Left kidney (tissue), 2 donors: ENCODE measurements around the gene OTX1. TPM values are rescaled to one million over a fixed set of nuclear protein-coding genes. Genes with fewer than 3 reads are reported as not detected.

ENCODE experiments used
- DNase-seq: peaks from one replicate; pipeline ENCODE4 v3.0.0-alpha.2; 2013
- polyA plus RNA-seq: library from polyadenylated mRNA; unstranded; fragments of 120-200 nt; gene quantifications from one replicate; pipeline ENCODE4 v1.2.1, GENCODE V29; 2013; ENCODE audit not compliant: insufficient read length

OTX1 gene
- polyA plus RNA-seq, 1 donor, result not detected

DNA sequence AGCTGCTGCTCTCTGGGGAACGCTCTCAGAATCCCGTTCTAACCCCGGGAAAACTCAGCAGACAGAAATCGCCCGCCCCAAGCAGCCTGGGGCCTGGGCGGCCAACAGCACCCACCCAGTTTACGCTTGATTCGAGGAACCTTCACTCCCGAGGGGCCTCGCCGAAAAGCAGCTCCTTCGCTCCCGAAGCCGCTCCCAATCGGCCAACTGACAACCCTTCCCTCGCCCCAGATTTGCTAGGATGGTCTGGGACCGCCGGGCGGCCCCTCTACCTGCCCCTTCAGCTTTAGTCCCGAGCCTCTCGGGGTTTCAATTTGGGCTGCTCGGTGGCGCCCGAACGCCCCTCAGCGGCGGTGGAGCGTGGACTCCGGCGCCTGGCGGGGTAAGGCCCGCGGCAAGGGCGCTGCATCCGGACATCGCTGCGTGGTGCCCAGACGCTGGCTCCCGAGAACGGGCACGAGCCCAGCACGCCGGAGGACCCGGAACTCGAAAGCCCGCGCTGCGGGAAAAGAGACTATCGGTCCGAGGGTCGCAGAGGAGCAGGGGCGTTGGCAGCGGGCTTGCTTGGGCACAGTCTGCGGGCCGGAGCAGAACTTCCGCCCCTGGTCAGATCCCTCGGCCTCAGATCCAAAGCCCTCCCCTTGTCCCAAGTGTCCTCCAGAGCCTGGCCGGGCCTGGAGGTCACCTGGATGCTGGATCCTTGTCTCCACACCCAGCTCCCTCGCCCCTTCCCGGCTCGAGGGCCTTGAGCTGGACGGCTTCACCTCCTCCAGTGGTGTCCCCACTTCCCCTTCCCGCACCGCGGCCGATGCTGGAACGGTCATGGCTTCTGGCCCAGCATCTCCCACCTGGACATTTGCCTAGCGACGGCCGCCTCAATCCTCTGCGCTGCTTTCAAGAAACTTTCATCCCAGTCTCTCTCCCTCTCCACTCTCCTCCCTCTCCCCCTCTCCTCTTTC lies 3.0 kb upstream of the OTX1 start:
- DNase-seq, result no peak

DNA sequence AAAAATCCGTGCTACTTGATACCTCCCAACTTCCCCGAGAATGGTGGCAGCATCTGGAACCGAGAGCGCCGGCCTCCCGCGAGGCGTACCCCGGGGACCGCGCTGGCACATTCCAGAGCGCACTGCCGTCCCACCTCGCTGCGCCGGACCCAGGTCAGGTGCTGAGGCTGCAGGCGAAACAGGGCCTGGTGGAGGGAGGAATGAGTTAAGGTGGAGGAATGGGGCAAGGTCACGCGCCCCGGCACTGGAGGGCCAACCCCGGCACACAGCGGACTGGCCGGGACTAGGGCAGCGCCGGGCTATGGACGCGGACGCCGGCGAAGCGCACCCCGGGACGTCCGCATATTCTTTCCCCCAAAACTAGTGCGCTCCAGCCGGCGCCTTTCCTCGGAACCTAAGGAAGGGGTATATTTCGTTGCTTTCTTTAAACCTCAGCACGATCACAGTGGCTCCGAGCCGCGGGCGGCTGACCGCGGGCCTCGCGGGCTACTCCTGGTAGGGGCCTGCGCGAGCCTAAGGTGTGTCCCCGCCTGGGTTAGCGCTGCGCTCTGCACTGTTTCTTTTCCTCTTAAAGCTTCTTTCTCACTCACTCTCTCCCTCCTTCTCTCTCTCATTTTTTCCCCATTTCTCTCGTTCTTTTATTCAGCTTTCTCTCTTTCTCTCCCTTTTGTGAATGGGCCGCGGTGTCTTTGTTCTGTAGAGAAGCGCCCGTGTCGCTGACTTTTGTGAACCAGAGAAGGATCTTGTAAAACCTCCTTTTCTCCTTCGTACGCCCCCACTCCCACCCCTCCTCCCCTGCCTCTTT lies 2.1 kb upstream of the OTX1 start:
- no peak for DNase-seq

GRCh38 chr2:63049211-63049969 lies 1.2 kb upstream of the OTX1 start:
- DNase-seq, result no peak

- DNase-seq, result no peak
Measured at GRCh38 chr2:63049970-63050333, 678 bp upstream of the OTX1 start.

DNA sequence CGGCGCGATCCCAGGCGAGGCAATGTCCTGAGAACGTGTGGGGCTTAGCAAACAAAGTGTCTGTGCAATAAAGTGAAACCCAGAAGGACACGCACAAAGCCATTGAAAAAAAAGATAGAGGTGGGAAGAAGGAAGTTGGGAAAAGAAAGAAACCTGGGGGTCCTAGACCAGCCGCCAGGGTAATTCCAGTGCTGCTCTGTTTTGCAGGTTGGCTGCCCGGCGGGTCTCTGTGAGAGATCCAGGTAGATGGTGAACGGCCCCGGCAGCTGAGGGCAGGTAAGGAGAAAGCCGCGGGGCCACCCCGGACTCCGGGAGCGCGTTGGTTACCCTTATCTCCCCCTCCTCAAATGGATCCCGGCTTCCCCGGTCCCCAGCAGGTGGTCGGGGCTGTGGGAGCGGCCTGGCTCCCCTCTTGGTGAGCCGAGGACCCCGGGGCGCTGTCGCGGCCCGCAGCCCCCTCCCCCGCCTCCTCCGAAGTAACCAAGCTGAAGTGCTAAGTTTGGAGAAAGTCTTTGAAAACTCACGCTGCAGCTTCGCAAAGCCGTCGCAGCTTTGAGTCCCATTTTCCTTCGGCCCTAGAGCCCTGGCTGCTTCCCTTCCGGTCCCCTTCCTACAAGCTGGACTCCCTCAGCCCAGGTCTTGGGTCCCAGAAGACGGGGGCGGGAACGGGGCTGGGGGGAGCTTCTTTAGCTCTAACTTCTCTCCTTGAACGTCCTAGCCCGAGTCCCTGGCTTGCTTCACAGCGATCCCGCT lies 588 bp downstream of the OTX1 start:
- no peak for DNase-seq

DNA sequence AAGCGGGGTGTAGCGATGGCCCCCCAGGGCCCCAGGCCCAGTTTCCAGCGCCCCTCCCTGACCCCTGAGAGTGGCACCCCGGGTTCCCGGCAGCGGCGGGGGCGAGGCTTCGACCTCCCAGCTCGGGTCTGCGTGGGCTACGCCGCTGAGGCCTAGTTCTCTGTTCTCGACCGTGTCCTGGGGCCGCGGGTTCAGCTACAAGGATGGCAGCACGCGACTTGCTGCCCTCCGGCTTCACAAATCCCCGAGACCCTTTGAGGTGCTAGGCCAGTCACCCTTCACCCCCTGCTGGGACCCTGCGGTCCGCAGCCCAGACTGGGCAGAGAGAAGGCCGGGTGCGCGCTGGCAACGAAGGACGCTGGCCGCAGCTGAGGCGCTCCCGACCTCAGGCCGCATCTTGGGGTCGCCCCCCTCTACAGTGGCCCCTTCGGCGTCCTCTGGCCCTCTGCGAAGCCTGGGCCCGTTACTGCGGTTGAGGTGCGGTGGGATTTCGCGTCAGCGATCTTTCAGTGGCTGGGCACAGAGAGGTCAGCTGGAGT lies 1.2 kb downstream of the OTX1 start:
- no peak for DNase-seq

DNA sequence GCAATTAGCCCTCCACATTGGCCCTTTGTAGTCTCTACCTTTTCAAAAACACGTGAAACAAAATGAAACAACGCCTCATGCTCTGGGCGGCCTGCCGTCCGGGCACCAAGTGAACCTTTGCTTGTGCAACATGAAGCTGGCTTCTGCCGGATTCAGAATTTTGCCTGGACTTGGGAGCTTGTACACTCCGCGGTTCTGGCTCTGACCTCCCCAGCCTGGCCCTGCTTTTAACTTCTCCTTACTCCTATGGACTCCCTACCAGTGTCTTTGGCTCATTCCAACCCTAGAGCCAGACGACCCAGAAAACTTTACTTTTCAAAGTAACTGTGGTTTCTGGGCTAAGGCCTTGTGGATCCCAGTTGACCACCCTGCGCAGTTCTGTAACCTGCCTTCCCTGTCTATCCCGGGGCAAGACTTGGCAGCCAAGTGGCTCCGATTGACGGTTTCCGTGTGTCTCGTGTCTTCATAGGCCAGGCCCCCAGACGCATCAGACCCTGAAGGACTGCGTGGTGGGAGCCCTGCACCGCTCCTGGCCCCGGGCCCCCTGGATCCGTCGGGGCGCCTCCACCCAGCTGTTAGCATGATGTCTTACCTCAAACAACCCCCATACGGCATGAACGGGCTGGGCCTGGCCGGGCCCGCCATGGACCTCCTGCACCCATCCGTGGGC lies 1.9 kb downstream of the OTX1 start:
- no peak for DNase-seq

DNA sequence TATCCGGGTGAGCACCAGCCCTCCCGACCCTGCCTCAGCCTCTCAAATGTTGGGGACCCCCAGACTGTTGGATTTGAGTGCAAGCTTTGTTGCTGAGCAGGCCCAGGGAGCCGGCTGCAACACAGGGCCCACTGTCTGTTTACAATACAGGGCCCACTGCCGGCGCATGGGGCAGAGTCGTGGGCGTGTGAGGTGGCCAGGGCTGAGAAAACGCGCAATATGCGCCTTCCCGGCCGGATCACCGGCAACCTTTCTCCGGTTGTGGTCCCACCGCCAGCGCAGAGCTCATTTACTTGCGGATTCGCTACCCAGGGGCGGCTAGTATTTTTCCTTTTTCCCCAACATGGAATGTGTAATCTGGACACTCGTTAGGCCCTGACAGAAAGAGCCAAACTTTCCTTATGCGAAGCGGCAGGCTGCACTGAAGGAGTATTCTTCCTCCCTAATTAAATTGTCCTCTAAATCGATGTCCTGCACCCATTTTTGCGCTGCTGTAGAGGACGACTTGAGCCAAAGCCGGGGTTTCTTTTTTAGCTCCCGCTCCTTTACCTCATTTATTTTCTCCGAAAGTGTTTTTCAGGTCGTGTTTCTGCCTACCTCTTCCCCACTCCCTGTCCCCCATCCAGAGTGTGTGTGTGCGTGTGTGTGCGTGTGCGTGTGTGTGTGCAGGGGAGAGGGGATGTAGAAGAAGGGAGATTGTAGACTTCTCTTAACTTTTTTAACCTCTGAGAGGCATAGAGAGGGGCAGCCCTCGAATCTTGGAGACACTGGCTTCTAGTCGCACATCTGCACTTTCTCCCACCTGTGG lies 2.7 kb downstream of the OTX1 start:
- no peak for DNase-seq

DNA sequence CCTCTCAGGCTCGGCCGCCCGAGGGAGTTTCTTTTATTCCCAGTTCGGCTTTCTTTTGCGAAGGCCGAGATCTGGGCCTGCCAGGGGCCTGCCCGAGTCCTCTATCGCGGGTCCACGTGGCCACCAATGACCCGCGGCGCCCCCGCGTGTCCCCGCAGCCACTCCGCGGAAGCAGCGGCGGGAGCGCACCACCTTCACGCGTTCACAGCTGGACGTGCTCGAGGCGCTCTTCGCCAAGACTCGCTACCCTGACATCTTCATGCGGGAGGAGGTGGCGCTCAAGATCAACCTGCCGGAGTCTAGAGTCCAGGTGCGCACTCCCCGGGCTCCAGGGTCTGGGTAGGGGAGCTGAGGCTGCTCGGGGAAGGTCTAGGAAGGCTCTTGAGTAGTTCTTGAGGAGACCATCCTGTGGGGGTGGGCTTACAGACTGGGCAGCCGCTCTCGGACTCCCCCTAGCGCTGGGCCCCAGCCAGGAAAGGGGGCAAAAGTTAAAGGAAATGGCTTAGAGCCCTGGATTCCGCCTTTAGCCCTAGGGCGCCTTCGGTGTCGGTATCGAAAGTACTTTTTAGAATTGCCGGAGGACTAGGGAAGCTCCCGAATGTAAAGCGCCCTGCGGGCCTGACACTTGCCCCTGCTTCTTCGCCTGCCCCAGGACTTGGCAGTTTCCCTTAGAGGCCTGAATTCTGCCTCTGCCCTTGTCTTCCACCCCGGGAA lies 3.4 kb downstream of the OTX1 start:
- DNase-seq, result no peak

DNA sequence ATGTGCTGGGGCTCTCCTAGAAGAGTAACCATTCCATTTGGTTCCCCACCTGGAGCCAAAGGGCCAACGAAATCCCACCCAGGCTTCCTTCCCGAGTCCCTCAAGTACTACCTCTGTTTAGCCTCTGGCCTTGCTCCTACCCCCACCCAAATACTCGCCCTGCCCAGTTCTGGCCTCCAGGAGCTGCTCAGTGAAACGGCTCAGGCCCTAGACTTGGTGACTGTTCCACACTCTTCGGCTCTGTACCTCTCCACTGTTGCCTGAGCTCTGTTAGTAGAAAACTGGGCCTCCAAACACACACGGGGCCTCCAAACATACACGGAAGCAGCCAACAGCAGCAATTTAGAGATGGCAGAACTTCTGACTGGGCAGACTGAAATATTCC lies 4.2 kb downstream of the OTX1 start:
- DNase-seq, result no peak

- DNase-seq, result no peak
Measured at GRCh38 chr2:63055226-63056106, 4.8 kb downstream of the OTX1 start.

DNA sequence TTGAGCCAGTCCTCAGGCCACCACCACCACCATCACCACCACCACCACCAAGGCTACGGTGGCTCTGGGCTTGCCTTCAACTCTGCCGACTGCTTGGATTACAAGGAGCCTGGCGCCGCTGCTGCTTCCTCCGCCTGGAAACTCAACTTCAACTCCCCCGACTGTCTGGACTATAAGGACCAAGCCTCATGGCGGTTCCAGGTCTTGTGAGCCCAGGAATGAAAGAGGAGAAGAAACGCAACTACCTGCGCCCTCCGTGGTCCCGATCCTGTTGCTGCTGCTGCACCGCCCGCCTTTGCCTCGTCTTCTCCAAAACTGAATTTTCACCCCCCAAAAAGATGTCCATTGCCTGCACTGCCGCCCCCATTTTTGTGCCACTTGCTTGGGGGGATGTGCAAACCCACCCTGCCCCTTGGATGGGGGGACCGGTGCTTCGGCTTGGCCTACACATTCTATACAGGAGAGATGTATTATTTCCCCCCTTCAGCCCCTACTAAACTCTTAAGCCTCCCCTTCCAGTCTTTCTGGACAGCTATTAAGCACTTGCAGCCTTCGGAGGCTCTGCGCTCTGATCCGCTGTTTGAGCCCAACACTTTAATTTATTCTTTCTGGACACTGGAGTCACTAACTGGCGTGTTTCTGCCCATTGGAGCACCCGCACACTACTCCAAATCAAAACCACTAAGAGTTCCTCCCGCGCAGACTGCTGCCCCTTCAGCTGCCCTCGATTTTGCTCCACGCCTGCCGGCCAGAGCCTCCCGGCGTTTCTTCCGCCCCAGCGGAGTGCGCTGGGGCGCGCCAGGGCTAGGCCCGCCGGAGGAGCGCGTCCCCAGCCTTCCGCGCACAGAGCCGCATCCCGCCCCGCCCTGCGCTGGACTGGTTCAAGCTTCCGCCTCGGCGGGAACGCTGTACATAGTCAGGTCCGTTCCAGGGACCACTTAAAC lies 5.7 kb downstream of the OTX1 start:
- DNase-seq, result no peak

DNA sequence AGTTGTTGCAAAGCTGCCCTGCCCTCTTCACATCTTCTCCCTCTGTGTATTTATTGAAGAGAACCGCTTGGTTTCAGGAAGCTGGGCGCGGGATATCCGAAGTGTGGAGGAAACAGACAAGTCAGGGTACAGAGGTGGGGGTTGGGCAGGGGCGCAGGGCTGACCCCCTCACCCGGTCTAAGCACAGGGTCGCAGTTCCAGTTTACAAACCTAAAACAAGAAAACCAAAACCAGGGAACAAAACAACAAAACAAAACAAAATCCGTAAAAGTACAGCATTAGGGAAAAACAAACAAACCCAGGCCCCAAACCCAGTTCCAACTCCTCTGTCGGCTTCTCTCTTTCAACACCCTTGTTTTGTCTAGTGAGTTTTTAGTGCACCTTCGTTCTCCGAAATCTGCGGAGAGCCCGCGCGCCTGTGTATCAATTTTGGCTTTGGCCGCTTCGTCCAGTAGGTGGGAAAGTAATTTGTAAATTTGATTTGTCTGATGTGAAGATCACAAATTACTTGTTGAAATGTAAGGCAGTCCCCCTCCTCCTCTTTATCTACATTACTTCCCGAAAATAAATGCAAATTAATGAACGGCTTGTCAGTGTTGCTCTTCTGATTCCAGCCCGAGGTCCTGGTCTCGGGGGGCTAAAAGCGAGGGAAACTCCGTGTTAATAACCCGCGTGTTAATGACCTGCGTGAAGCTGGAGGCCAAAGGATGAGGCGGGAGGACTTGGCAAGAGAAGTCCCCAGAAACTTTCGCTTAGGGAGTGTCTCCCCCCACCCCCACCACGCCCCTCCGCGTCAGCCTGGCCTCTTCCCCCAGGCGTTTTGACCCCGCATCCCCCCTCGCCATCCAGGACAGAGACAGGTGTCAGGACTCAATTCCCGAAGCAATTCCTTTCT lies 6.9 kb downstream of the OTX1 start:
- no peak for DNase-seq

- no peak for DNase-seq
Measured at GRCh38 chr2:63058144-63058920, 7.7 kb downstream of the OTX1 start.
